GM18861 (cell line): ENCODE data around the gene MMP19.
"Not testable (repeated sequence)": the region's sequence is repeated elsewhere in the genome, so short reads cannot be mapped to it uniquely, and the experiment has no call there.

Experiments used
- ATAC-seq: cut with Tn5 transposase; IDR thresholded peaks from one replicate; pipeline ENCODE4 v1.9.1; 2021; ENCODE audit not compliant: unreplicated experiment

MMP19 gene

DNA sequence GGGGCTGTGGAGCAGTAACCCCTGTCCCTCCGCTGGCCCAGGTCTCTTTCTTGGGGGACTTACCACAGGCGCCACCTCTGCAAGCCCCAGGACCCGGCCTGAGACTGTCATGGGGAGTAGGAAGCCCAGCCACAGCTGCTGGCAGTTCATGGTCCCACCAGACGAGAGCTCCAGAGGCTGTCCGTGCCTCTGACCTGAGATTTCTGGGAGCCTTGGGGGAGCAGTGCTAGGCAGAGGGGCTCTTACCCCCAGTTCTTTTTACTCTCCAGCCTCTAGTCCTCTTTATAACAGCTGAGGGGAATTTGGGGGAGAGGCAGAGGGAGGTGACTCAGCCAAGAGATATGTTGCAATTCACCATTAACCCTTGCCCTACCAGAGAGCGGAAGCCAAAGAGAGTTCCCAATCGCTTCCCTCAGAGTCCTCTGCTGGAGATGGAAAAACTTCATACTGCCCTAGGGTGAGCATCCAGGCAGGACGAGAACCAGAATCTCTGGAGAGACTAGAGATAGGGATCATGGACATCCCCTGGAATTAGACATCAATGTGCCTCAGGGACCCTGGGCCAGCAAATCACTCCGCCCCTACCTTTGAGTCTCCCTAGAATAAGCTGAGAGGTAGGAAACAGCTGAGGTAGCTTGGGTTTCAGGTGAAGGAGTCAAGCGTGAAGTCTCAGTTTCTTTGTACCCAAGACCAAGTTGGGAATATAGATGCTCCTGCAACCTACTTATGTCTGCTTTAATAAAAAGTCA, at the start of gene MMP19:
Gene MMP19 (minus strand): TSS at position 256 of the 749 bp plus-strand sequence. CDS start 106 bp downstream, at position 150.
- ATAC-seq = no peak

DNA sequence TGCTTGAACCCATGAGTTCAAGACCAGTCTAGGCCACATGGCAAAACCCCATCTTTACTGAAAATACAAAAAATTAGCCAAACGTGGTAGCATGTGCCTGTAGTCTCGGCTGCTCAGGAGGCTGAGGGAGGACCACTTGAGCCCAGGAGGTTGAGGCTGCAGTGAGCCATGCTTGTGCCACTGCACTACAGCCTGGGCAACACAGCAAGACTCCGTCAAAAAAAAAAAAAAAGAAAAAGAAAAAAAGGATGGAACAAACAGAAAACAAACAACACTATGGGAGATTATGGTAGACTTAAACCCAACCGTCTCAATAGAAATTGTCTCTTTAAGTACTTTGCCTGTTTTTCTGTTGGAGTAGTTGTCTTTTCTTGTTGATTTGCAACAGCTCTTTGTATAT, 48.6 kb upstream of the MMP19 start:
- ATAC-seq = no peak

DNA sequence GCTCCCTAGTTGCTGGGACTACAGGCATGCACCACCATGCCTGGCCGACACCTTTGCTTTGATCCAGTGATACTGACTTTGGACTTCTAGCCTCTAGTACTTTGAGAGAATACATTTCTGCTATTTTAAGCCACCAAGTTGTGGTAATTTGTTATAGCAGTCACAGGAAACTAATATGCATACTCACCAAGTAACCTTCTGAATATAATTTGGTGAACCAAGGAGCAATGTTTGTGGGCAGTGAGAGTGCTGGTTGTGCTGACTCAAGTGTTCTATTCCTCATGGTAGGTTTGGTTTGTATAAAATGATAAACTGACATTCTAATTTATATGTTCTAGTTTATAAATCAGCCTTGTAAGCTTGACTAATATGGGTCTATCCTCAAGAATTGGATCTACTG, 42.4 kb upstream of the MMP19 start:
- no peak for ATAC-seq

GRCh38 chr12:55877824-55878223, 35.1 kb upstream of the MMP19 start:
- ATAC-seq = no peak

- ATAC-seq = no peak
Observed at GRCh38 chr12:55875704-55876467, 33.1 kb upstream of the MMP19 start.

DNA sequence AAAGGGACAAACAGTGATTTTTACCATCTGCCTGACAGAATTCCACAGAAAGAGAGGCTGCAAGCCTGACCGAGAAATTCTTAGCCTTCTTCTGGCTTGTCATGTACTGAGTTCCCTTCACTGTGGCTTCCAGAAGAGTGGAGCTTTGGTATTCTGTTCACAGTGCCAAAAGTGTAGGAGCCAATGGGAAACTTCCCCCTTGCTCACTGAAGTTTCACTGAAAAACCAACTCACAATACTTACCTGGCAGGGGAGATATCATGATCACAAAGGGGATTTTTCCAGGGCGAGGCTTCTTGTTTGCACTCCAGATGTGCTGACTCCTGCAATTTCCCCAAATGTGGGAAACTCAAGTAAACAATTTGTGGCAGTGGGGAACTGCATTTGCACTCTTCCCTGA, 31.7 kb upstream of the MMP19 start:
- no peak for ATAC-seq

GRCh38 chr12:55866454-55867004, 23.8 kb upstream of the MMP19 start:
- ATAC-seq = not testable (repeated sequence)

- ATAC-seq = no peak
Observed at GRCh38 chr12:55865327-55865726, 22.6 kb upstream of the MMP19 start.

- ATAC-seq = not testable (repeated sequence)
Observed at GRCh38 chr12:55862931-55863330, 20.2 kb upstream of the MMP19 start.

GRCh38 chr12:55862286-55862685, 19.6 kb upstream of the MMP19 start:
- no peak for ATAC-seq

GRCh38 chr12:55861871-55862270, 19.1 kb upstream of the MMP19 start:
- no peak for ATAC-seq

GRCh38 chr12:55861396-55861795, 18.7 kb upstream of the MMP19 start:
- no peak for ATAC-seq

DNA sequence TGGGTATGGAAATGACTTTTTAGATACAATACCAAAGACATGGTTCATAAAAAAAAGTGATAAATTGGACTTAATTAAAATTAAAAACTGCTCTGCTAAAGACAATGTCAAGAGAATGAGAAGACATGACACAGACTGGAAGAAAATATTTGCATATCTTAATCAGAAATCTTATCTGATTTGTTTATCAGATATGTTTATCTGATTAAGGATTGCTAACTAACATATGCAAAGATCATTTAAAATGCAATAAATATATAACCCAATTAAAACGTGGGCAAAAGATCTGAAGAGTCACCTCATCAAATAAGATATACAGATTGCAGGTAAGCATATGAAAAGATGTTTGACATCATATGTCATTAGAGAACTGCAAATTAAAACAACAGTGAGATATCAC, 10.0 kb upstream of the MMP19 start:
- ATAC-seq = no peak

GRCh38 chr12:55850893-55851292, 8.2 kb upstream of the MMP19 start:
- no peak for ATAC-seq

DNA sequence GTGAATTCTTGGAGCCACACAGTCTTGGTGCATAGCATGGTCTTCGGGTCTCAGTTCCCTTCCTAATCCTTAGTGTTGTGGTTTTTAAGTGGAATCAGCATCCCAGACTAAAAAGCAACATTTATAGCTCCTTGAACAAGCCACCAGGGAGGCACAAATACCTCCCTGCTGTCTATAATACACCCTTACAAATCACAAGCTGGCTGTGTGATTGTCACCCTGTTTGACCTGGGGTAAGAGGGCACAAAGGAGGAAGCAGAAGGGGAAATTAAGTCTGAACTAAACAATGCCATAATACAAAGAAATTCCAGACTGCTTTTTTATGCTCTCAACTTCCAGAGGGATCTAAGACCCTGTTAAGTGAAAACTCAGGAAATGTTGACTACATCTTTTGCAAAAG, 7.7 kb upstream of the MMP19 start:
- no peak for ATAC-seq

GRCh38 chr12:55849616-55850343, 7.0 kb upstream of the MMP19 start:
- no peak for ATAC-seq

DNA sequence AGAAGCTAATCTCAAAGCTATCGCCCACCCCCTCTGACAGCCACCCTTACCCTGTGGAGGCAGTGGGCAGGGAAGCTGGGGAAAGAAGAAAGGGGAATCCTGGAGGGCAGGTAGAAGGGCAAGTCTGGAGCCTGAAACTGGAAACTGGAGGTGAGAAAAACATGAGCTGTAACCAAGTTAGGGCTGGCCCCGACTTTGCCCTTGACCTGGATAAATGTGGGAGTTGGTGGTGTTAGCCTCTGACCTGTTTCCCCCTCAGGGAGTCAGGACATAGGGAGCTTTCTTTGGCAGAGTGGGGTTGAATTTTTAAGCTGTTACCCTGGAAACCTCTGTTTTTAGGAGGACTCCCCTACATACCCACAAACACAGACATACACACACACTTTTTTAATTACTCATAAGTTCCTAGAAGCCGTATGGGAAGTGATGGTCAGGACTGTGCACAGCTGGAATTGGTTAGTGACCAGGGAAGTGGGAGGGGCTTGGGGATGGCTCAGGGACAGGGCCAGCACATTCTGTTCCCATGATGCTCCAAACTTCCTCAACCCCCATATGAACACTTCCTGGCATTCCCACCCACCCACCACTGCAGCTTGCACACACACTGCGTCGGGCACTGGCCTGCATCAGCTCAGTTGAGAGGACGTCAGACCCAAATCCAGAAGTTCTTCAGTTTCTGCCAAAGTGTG, 5.0 kb upstream of the MMP19 start:
- no peak for ATAC-seq

- no peak for ATAC-seq
Observed at GRCh38 chr12:55847033-55847432, 4.3 kb upstream of the MMP19 start.

GRCh38 chr12:55845785-55846496, 3.2 kb upstream of the MMP19 start:
- no peak for ATAC-seq

GRCh38 chr12:55845361-55845760, 2.6 kb upstream of the MMP19 start:
- ATAC-seq = no peak
